NT2/D1 (cell line): ENCODE measurements around the gene AKNA.

Experiments used
- SUZ12 ChIP-seq: IDR thresholded peaks from 2 replicates; pipeline ENCODE4 v1.6.1; 2011; ENCODE audit not compliant: insufficient read length, insufficient read depth; ENCODE audit errors: extremely low read depth
- YY1 ChIP-seq: IDR thresholded peaks from 2 replicates; pipeline ENCODE4 v1.6.1; 2011; ENCODE audit not compliant: insufficient read length, insufficient read depth
- ZNF274 ChIP-seq: IDR thresholded peaks from 2 replicates; pipeline ENCODE4 v1.6.1; 2011; ENCODE audit warnings: mild to moderate bottlenecking, low read depth, low read length

- no peak for TF ChIP-seq YY1
- TF ChIP-seq ZNF274 = no peak
- TF ChIP-seq SUZ12 = no peak
Measured at GRCh38 chr9:114400219-114400618, 12.4 kb upstream of the AKNA start.
